Measurements from ENCODE around the gene GRIK3.

DNA sequence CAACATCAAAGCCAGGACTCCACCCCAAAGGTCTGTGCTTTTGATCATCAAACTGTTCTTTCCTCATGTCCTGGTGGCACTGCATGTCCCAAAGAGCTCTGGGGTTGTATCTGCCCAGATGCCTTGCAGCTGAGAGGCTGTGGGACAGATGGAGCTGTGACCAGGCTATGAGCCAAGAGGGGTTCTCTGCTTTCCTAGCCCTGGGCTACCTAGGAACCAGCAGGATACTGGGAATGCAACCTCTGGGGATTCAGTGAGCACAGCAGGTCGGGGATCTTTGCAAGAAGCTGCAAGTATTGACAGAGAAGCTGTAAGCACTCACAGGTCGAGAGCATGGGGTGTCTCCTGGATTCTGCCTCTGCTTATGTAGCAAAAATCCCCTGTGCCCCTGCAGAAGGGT lies 186.6 kb downstream of the GRIK3 start:
- TF ChIP-seq, protein P1, sequence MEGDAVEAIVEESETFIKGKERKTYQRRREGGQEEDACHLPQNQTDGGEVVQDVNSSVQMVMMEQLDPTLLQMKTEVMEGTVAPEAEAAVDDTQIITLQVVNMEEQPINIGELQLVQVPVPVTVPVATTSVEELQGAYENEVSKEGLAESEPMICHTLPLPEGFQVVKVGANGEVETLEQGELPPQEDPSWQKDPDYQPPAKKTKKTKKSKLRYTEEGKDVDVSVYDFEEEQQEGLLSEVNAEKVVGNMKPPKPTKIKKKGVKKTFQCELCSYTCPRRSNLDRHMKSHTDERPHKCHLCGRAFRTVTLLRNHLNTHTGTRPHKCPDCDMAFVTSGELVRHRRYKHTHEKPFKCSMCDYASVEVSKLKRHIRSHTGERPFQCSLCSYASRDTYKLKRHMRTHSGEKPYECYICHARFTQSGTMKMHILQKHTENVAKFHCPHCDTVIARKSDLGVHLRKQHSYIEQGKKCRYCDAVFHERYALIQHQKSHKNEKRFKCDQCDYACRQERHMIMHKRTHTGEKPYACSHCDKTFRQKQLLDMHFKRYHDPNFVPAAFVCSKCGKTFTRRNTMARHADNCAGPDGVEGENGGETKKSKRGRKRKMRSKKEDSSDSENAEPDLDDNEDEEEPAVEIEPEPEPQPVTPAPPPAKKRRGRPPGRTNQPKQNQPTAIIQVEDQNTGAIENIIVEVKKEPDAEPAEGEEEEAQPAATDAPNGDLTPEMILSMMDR (IDR thresholded peaks at IDR 0.05) = no peak
- no peak for TF ChIP-seq POLR2A (IDR thresholded peaks at IDR 0.05)

Data from right lobe of liver (tissue), 4 donors.